Duodenal mucosa (tissue), 2 donors: ENCODE measurements around the gene PGK2.
"Not testable (repeated sequence)": the region's sequence is repeated elsewhere in the genome, so short reads cannot be mapped to it uniquely, and the experiment has no call there.

Experiments
- H3K27ac ChIP-seq: one replicate; pipeline ENCODE4 v1.7.0; 2013; ENCODE audit warnings: low read depth, low read length
- H3K27me3 ChIP-seq, 2 donors: one replicate each; pipeline ENCODE4 v1.7.0; 2013; ENCODE audit warnings: low read length in 2 of 2, control low read depth in 1 of 2; ENCODE audit not compliant: insufficient read depth in 2 of 2, control insufficient read depth in 1 of 2
- H3K36me3 ChIP-seq, 2 donors: one replicate each; pipeline ENCODE4 v1.7.0; 2013; ENCODE audit warnings: low read length in 2 of 2, control low read depth in 1 of 2; ENCODE audit not compliant: insufficient read depth in 2 of 2, control insufficient read depth in 1 of 2
- H3K4me1 ChIP-seq, 2 donors: one replicate each; pipeline ENCODE4 v1.7.0; 2013; ENCODE audit warnings: low read length in 2 of 2, control low read depth in 1 of 2; ENCODE audit not compliant: insufficient read depth in 2 of 2, control insufficient read depth in 1 of 2
- H3K4me3 ChIP-seq, 2 donors: one replicate each; pipeline ENCODE4 v1.7.0; 2013; ENCODE audit warnings: low read length in 2 of 2, low read depth in 1 of 2
- H3K9ac ChIP-seq, 2 donors: one replicate each; pipeline ENCODE4 v1.7.0; 2013; ENCODE audit warnings: low read length in 2 of 2, low read depth in 1 of 2
- H3K9me3 ChIP-seq, 2 donors: one replicate each; pipeline ENCODE4 v1.7.0; 2013; ENCODE audit warnings: low read length in 2 of 2, control low read depth in 1 of 2; ENCODE audit not compliant: control insufficient read depth in 1 of 2

PGK2 gene

DNA sequence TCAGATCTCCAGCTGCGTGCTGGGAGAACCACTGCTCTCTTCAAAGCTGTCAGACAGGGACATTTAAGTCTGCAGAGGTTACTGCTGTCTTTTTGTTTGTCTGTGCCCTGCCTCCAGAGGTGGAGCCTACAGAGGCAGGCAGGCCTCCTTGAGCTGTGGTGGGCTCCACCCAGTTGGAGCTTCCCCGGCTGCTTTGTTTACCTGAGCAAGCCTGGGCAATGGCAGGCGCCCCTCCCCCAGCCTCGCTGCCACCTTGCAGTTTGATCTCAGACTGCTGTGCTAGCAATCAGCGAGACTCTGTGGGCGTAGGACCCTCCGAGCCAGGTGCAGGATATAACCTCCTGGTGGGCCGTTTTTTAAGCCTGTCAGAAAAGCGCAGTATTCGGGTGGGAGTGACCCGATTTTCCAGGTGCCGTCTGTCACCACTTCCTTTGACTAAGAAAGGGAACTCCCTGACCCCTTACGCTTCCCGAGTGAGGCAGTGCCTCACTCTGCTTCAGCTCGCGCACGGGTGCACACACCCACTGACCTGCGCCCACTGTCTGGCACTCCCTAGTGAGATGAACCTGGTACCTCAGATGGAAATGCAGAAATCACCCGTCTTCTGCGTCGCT, 9.9 kb upstream of the PGK2 start:
- not testable (repeated sequence) for H3K27me3 ChIP-seq, H3K36me3 ChIP-seq, H3K27ac ChIP-seq, H3K9ac ChIP-seq, H3K4me1 ChIP-seq, H3K4me3 ChIP-seq, H3K9me3 ChIP-seq

DNA sequence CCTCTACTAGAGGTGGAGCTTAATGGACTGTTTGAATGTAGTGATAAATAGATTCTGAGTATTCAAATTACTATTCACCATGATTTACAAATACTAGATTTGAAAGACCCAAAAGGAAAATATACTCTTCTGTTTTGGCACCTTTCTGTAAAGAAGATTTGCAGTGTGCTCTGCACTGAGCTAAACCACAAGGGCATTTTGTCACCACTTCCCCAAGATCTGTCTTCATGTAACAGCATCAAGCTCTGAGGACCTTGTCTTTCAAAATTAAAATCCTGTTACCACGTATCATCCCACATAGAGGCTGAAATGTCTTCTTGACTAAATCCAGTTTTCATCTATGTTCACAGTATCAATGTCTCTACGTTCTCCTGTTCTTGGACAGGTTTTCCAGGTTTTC, 3.3 kb upstream of the PGK2 start:
- H3K4me1 ChIP-seq, result no peaks in the 10 kb centered on the region
- no peak overlapping the region for H3K4me3 ChIP-seq
- H3K9me3 ChIP-seq, result no peaks in the 10 kb centered on the region
- no peaks in the 10 kb centered on the region for H3K36me3 ChIP-seq
- H3K9ac ChIP-seq, result no peak overlapping the region
- H3K27me3 ChIP-seq, result no peaks in the 10 kb centered on the region
- no peak overlapping the region for H3K27ac ChIP-seq

GRCh38 chr6:49784272-49784671, 2.8 kb downstream of the PGK2 start:
- Histone ChIP-seq H3K27ac (no peak overlapping the region), H3K9ac (no peak overlapping the region), H3K4me3 (no peak overlapping the region), H3K4me1 (no peaks in the 10 kb centered on the region), H3K36me3 (no peaks in the 10 kb centered on the region), H3K9me3 (no peaks in the 10 kb centered on the region), H3K27me3 (no peaks in the 10 kb centered on the region)

- H3K36me3 ChIP-seq, result no peaks in the 10 kb centered on the region
- no peak overlapping the region for H3K4me3 ChIP-seq
- no peaks in the 10 kb centered on the region for H3K4me1 ChIP-seq
- H3K27me3 ChIP-seq, result no peaks in the 10 kb centered on the region
- H3K9ac ChIP-seq, result no peak overlapping the region
- no peaks in the 10 kb centered on the region for H3K9me3 ChIP-seq
- H3K27ac ChIP-seq, result no peak overlapping the region
These were observed 4.4 kb downstream of the PGK2 start for GRCh38 chr6:49782725-49783124.

GRCh38 chr6:49782293-49782692, 4.8 kb downstream of the PGK2 start:
- Histone ChIP-seq H3K27me3 (no peaks in the 10 kb centered on the region), H3K36me3 (no peaks in the 10 kb centered on the region), H3K4me1 (no peaks in the 10 kb centered on the region), H3K27ac (no peak overlapping the region), H3K4me3 (no peak overlapping the region), H3K9ac (no peak overlapping the region), H3K9me3 (no peaks in the 10 kb centered on the region)

DNA sequence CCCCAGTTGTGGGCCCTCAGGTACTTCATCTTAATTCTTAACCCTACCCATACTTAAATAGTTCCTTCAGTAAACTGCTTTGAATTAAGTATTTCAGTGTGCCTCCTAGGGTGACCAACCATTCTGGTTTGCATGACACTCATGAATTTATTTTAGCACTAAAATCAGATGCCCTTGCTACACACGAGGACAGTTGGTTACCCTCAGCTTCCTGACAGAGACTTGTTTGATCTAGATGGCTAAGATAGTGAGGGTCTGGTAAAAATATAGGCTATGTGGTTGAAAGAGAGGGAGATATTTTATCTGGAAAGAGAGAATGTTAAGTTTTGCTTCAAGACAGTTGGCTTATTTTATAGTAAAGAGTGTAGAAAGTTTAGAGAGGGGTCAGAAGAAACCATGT, 10.6 kb downstream of the PGK2 start:
- Histone ChIP-seq H3K4me1 (no peaks in the 10 kb centered on the region), H3K27me3 (no peaks in the 10 kb centered on the region), H3K4me3 (no peak overlapping the region), H3K27ac (no peak overlapping the region), H3K36me3 (no peaks in the 10 kb centered on the region), H3K9ac (no peak overlapping the region), H3K9me3 (no peaks in the 10 kb centered on the region)

GRCh38 chr6:49775043-49775442, 12.0 kb downstream of the PGK2 start:
- H3K27ac ChIP-seq, result no peak overlapping the region
- no peak overlapping the region for H3K4me3 ChIP-seq
- H3K36me3 ChIP-seq, result no peaks in the 10 kb centered on the region
- H3K27me3 ChIP-seq, result no peaks in the 10 kb centered on the region
- no peaks in the 10 kb centered on the region for H3K4me1 ChIP-seq
- no peaks in the 10 kb centered on the region for H3K9me3 ChIP-seq
- no peak overlapping the region for H3K9ac ChIP-seq

- H3K4me1 ChIP-seq, result no peaks in the 10 kb centered on the region
- no peak overlapping the region for H3K27ac ChIP-seq
- no peaks in the 10 kb centered on the region for H3K36me3 ChIP-seq
- no peaks in the 10 kb centered on the region for H3K9me3 ChIP-seq
- H3K4me3 ChIP-seq, result no peak overlapping the region
- no peak overlapping the region for H3K9ac ChIP-seq
- no peaks in the 10 kb centered on the region for H3K27me3 ChIP-seq
These were observed 14.8 kb downstream of the PGK2 start for GRCh38 chr6:49772285-49772684.

DNA sequence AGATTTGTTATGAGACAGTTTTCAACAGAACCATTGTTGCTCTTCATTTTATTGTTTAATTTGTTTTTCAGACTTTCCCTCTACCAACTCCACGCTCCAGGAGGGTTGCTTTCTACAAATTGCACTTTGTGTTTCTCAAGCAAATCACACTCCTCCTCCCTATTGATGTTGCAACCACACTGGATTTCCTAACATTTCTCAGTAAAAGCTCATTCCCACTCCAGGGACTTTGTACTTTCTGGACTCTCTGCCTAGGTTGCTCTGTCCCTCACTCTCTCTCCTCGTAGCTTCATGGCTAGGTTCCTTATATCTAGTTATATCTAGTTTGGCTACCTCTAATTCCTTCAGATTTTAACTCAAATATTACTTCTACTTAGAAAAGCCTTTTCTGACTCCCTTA, 20.3 kb downstream of the PGK2 start:
- H3K4me3 ChIP-seq, result no peak overlapping the region
- no peak overlapping the region for H3K9ac ChIP-seq
- H3K36me3 ChIP-seq, result no peaks in the 10 kb centered on the region
- no peak overlapping the region for H3K27ac ChIP-seq
- no peaks in the 10 kb centered on the region for H3K27me3 ChIP-seq
- H3K4me1 ChIP-seq, result no peaks in the 10 kb centered on the region
- H3K9me3 ChIP-seq, result no peaks in the 10 kb centered on the region

GRCh38 chr6:49764571-49765236, 22.4 kb downstream of the PGK2 start:
- H3K4me1 ChIP-seq, result no peaks in the 10 kb centered on the region
- no peak overlapping the region for H3K4me3 ChIP-seq
- H3K27ac ChIP-seq, result no peak overlapping the region
- H3K36me3 ChIP-seq, result no peaks in the 10 kb centered on the region
- H3K9ac ChIP-seq, result no peak overlapping the region
- H3K27me3 ChIP-seq, result no peaks in the 10 kb centered on the region
- no peaks in the 10 kb centered on the region for H3K9me3 ChIP-seq
